Activated CD4-positive, alpha-beta memory T cell treated with anti-CD3 and anti-CD28 coated beads, Interleukin-2, amount 10 ng/mL, durations not matched to agents 7 days and 5 days (primary cell): ENCODE results near the gene PNMT. TPM values are rescaled to one million over a fixed set of nuclear protein-coding genes. Genes with fewer than 3 reads are reported as not detected.

Source experiments
- CTCF ChIA-PET: fragments of 350-600 bp; sonication (Branson Sonifier 250); formaldehyde crosslinking; loops from one replicate; lab custom pipeline; 2021; ENCODE audit warnings: antibody characterized with exemption, inconsistent platforms; lab: Charles Lee
- POLR2A ChIA-PET: fragments of 350-600 bp; sonication (Branson Sonifier 250); formaldehyde crosslinking; loops from one replicate; lab custom pipeline; 2021; ENCODE audit warnings: antibody characterized with exemption; lab: Charles Lee
- DNase-seq: peaks from one replicate; pipeline ENCODE4 v3.0.0-alpha.2; 2020
- H3K27ac Mint-ChIP-seq: one replicate; pipeline ENCODE4 v1.8.0; 2021; ENCODE audit warnings: mild to moderate bottlenecking, mixed read lengths
- H3K27me3 Mint-ChIP-seq: one replicate; pipeline ENCODE4 v1.8.0; 2021; ENCODE audit warnings: mixed read lengths
- H3K36me3 Mint-ChIP-seq: one replicate; pipeline ENCODE4 v1.8.0; 2021; ENCODE audit warnings: low read depth, mixed read lengths
- H3K4me1 Mint-ChIP-seq: one replicate; pipeline ENCODE4 v1.8.0; 2021; ENCODE audit warnings: mixed read lengths
- H3K4me3 Mint-ChIP-seq: one replicate; pipeline ENCODE4 v1.8.0; 2021; ENCODE audit warnings: mild to moderate bottlenecking, mixed read lengths
- H3K9me3 Mint-ChIP-seq: one replicate; pipeline ENCODE4 v1.8.0; 2021; ENCODE audit warnings: mixed read lengths
- total RNA-seq, 2 experiments: library from RNA; stranded (reverse); gene quantifications; one replicate each; pipeline ENCODE4 v1.2.3, GENCODE V29; 2021

Gene PNMT
- total RNA-seq, 2 experiments from 2014 or later, result not detected

DNA sequence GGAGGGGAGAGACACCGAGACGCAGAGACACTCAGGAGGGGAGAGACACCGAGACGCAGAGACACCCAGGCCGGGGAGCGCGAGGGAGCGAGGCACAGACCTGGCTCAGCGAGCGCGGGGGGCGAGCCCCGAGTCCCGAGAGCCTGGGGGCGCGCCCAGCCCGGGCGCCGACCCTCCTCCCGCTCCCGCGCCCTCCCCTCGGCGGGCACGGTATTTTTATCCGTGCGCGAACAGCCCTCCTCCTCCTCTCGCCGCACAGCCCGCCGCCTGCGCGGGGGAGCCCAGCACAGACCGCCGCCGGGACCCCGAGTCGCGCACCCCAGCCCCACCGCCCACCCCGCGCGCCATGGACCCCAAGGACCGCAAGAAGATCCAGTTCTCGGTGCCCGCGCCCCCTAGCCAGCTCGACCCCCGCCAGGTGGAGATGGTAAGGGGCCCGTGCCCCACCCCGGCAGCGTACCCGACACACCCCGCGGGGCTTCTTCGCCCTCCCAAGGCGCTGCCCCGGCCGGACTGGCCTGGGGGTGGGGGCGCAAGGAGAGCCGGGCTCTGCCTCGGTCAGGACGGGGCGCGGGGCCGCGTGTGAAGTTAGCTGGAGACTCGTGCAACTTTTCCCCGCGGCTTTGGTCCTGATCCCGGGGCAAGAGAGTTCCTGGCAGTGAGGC lies 41.1 kb upstream of the PNMT start:
- H3K27me3 Mint-ChIP-seq, result peaks cover 53% of the 10 kb centered on the region
- H3K4me1 Mint-ChIP-seq, result peaks cover 25% of the 10 kb centered on the region
- no peaks in the 10 kb centered on the region for H3K36me3 Mint-ChIP-seq
- no peak overlapping the region for H3K4me3 Mint-ChIP-seq
- no peaks in the 10 kb centered on the region for H3K9me3 Mint-ChIP-seq
- no peak overlapping the region for H3K27ac Mint-ChIP-seq
- no peak for DNase-seq
- CTCF ChIA-PET, result interaction anchor here (0.6 to 9.7 kb wide), 3 partner anchors 8 to 27 kb away, joined by 3 to 151 read pairs (median 9); partner anchors contain the start of gene STARD3
- POLR2A ChIA-PET, result interaction anchor here (0.6 to 1.6 kb wide), 2 partner anchors 11 to 102 kb away, joined by 3 to 4 read pairs; no protein-coding TSS in a partner anchor

DNA sequence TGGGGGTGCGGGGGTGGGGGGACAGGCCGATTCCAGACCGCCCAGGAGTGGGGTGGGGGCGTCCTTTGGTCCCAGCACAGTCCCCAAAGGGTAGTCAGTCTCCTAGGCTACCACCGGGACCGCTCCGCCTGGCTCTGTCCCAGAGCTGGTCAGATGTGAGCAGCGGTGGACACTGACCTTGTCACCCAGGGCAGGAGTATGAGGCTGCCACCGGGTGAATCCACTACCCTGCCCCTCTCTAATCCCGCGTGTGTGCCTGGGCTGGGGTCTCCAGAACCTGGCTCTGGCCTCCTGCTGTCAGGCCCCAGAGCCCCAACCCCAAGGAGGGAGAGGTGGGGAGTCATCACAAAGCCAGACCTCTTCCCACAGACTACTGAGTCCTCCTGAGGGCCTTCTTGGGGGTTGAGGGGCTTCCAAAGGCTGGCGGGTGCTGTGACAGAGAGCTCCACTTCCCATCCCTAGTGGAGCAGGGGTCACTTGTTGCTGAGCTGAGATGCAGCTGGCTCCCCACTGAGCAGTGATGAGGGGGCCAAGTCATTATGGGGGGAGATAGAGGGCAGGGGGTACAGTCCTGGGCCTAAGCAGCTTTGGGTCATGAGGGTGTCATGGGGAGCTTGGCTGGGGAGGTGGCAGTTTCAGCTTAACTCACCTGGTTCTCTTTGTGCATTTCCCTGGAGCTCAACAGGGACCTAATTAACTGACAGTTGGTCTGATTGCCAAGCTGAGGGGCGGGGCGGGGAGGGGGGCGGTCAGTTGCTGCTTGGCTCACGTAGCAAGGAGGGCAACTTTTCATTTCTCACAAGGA lies 40.3 kb upstream of the PNMT start:
- ChIA-PET CTCF (interaction anchor here (0.6 to 2.0 kb wide), 4 partner anchors 20 to 125 kb away, joined by 3 to 9 read pairs (median 3); no protein-coding TSS in a partner anchor), POLR2A (interaction anchor here (0.6 to 1.6 kb wide), 2 partner anchors 10 to 102 kb away, joined by 3 to 4 read pairs; no protein-coding TSS in a partner anchor)
- no peaks in the 10 kb centered on the region for H3K36me3 Mint-ChIP-seq
- no peak overlapping the region for H3K4me3 Mint-ChIP-seq
- H3K4me1 Mint-ChIP-seq, result peaks cover 18% of the 10 kb centered on the region
- no peak for DNase-seq
- peaks cover 53% of the 10 kb centered on the region for H3K27me3 Mint-ChIP-seq
- no peaks in the 10 kb centered on the region for H3K9me3 Mint-ChIP-seq
- no peak overlapping the region for H3K27ac Mint-ChIP-seq

DNA sequence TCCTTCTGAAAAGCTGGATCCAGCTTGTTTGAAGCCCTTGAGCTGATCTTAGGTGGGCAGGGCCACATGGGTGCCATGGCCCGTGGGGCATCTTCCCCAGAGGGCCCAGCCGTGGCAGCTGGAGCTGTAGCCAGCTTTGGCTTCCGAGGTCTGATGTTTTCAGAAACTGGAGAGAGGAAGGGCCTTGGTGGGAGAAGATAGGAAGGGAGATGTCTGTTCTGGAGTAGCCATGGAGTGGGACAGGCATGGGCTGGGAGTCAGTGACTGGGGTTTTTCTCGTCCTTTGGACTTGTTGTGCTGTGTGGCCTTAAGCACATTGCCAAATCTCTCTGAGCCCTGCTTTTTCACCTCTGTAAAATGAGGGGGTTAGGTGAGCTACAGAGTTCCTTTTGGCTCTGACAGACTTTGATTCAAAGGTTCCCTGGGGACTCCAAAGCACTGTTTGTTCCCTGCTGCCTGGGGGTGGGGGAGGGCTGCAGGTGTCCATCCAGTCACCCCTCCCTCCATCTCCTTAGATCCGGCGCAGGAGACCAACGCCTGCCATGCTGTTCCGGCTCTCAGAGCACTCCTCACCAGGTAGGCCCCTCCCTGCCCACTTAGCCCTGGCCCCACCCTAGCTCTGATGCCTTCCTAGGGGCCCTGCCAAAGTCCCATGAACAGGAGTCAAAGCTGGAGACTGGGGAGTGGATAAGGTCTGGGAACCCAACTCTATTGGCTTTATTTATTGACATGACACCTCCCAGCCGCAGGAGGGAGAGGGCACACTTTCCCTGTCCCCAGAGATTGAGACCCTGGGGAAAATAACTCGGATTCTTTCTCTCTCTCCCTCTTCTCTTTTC lies 39.4 kb upstream of the PNMT start:
- H3K4me1 Mint-ChIP-seq, result peaks cover 11% of the 10 kb centered on the region
- DNase-seq, result no peak
- ChIA-PET POLR2A (interaction anchor here (1.6 kb wide), 1 partner anchor 101 kb away, joined by 4 read pairs; no protein-coding TSS in a partner anchor), CTCF (interaction anchor here (0.7 to 2.0 kb wide), 3 partner anchors 25 to 124 kb away, joined by 3 to 9 read pairs (median 3); no protein-coding TSS in a partner anchor)
- H3K36me3 Mint-ChIP-seq, result no peaks in the 10 kb centered on the region
- H3K27me3 Mint-ChIP-seq, result peaks cover 53% of the 10 kb centered on the region
- no peak overlapping the region for H3K27ac Mint-ChIP-seq
- H3K9me3 Mint-ChIP-seq, result no peaks in the 10 kb centered on the region
- H3K4me3 Mint-ChIP-seq, result no peak overlapping the region

DNA sequence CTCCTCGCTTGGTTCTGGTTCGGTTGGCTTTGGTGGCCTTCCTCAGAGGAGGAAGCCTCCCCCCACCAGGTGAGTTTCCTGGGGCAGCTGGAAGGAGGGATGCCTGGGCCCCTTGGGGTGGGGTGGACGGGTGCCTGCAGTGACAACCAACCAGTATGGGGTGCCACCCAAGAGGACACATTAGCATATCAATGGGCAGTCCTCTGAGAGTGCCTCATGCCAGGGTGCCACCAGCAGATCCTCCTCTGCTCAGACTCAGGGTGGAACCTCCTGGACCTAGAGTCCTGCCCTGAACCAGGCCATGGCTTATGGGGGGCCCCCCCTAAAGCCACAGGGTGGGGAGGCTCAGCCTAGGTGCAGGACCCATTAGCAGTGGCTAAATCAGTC lies 38.8 kb upstream of the PNMT start:
- Mint-ChIP-seq H3K36me3 (no peaks in the 10 kb centered on the region), H3K4me1 (peaks cover 14% of the 10 kb centered on the region), H3K9me3 (no peaks in the 10 kb centered on the region), H3K27ac (no peak overlapping the region), H3K4me3 (no peak overlapping the region), H3K27me3 (peaks cover 52% of the 10 kb centered on the region)
- ChIA-PET CTCF (interaction anchor here (2.0 to 2.4 kb wide), 2 partner anchors 25 kb away, joined by 9 to 14 read pairs; no protein-coding TSS in a partner anchor), POLR2A (no interaction called here)
- DNase-seq, result no peak

DNA sequence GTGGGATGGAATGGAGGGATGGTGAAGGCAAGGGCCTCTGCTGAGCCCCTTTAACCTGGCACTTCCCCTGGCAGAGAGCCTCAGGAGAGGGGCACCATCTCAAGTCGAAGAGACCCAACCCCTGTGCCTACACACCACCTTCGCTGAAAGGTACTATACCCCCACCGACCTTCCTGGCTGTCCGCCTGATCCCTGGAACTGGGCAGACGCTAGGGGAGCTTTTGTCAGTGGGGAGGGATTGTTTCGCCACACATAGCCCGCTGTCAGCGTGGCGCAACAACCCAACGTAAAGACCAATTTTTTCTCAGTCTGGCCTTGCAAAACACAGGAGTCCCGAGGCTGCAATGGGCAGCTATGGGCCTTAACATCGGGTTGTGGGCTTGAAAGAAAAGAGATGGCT lies 38.4 kb upstream of the PNMT start:
- POLR2A ChIA-PET, result no interaction called here
- CTCF ChIA-PET, result interaction anchor here (2.4 kb wide), 1 partner anchor 24 kb away, joined by 14 read pairs; no protein-coding TSS in a partner anchor
- no peak for DNase-seq
- peaks cover 14% of the 10 kb centered on the region for H3K4me1 Mint-ChIP-seq
- H3K27me3 Mint-ChIP-seq, result peaks cover 48% of the 10 kb centered on the region
- H3K36me3 Mint-ChIP-seq, result no peaks in the 10 kb centered on the region
- H3K4me3 Mint-ChIP-seq, result no peak overlapping the region
- no peak overlapping the region for H3K27ac Mint-ChIP-seq
- H3K9me3 Mint-ChIP-seq, result no peaks in the 10 kb centered on the region

DNA sequence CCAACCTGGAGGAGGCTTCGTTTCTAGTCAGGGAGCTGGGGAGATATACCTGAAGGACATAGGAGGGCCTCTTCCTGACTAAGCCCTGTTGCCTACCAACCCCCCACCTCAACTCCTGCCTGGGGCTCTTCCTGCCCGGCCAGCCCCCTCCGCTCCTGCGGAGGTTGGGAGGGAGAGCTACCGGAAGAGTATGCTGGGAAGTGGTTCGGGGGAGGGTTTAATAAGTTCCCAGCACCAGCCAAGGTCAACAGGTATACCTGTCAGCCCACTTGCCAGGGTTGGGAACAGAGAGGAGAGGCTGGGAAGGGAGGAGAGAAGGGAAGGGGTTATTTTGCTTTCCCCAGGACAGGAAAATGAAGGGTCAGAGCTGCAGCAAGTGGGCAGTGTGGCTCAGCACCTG lies 36.9 kb upstream of the PNMT start:
- no peak overlapping the region for H3K4me3 Mint-ChIP-seq
- DNase-seq, result no peak
- peaks cover 33% of the 10 kb centered on the region for H3K27me3 Mint-ChIP-seq
- H3K4me1 Mint-ChIP-seq, result peaks cover 19% of the 10 kb centered on the region
- H3K27ac Mint-ChIP-seq, result no peak overlapping the region
- H3K9me3 Mint-ChIP-seq, result no peaks in the 10 kb centered on the region
- ChIA-PET CTCF (interaction anchor here (2.4 to 9.1 kb wide), 2 partner anchors 9 to 23 kb away, joined by 14 to 151 read pairs; partner anchors contain the start of gene PPP1R1B), POLR2A (interaction anchor here (1.0 to 2.0 kb wide), 2 partner anchors 10 to 99 kb away, joined by 3 to 5 read pairs; partner anchors contain the start of gene MIEN1)
- no peaks in the 10 kb centered on the region for H3K36me3 Mint-ChIP-seq

DNA sequence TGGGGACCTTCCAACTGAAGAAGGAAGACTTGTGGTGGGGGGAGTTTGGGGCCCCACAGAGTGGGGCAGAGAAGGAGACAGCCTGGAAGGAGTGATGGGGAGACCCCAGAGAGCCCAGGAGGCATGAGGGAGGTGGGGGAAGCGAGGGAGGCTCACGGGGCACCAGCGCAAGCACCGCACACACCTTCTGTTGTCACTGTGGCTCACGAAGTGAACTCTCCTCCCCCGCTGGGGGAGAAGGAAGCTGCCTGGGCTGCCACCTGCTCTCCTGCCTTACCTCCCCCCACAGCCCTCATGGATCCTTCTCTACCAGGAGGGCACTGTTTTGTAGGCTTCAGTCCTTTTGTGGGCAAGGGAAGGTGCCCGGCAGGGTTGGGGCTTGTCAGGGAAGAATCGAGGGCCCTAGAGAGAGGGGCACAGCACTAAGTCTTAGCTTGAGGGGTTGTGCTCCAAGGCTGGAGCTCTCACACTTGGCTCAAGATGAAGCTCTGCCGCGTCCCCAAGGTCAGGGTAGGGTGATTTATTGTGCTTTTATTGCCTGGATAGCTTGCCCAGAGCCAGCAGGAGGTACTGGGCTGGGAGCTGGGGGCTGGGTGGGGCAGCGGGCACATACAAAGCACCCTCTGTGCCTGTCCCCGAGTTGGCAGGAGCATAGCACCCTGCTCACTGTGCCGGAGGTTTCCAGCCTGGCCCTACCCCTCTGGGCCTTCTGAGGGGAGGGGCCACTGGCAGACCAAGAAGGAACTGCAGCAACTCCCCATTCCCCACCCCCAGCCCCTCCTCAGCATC lies 35.9 kb upstream of the PNMT start:
- H3K4me3 Mint-ChIP-seq, result no peak overlapping the region
- H3K27ac Mint-ChIP-seq, result no peak overlapping the region
- CTCF ChIA-PET, result interaction anchor here (0.7 to 9.1 kb wide), 5 partner anchors 10 to 342 kb away, joined by 3 to 151 read pairs (median 5); partner anchors contain the start of genes MIEN1 and PPP1R1B
- peaks cover 28% of the 10 kb centered on the region for H3K27me3 Mint-ChIP-seq
- DNase-seq, result no peak
- POLR2A ChIA-PET, result interaction anchor here (0.7 to 2.0 kb wide), 3 partner anchors 9 to 55 kb away, joined by 3 to 6 read pairs (median 5); partner anchors contain the start of gene PGAP3
- H3K4me1 Mint-ChIP-seq, result peaks cover 22% of the 10 kb centered on the region
- no peaks in the 10 kb centered on the region for H3K9me3 Mint-ChIP-seq
- H3K36me3 Mint-ChIP-seq, result no peaks in the 10 kb centered on the region

DNA sequence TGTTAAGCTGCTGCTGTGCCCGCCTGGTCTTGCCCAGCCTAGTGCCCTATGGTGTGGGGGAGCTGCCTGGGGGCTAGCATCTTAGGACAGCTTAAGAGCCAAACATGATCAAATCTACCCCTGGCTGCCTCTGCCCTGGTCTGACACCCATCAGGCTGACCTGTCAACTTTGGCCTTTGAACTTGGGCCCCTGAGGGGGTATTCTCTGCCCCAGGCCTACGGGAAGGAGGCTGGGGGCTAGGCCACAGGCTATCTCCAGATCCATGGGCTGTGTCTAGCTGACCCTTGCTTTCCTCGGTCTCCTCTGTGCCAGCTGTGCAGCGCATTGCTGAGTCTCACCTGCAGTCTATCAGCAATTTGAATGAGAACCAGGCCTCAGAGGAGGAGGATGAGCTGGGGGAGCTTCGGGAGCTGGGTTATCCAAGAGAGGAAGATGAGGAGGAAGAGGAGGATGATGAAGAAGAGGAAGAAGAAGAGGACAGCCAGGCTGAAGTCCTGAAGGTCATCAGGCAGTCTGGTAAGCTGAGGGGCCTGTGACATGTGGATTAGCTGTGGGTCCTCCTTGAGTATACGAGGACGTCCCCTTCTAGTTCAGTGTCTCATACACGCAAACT lies 34.6 kb upstream of the PNMT start:
- Mint-ChIP-seq H3K4me3 (no peak overlapping the region), H3K9me3 (no peaks in the 10 kb centered on the region), H3K36me3 (no peaks in the 10 kb centered on the region), H3K27ac (no peak overlapping the region), H3K4me1 (peaks cover 34% of the 10 kb centered on the region), H3K27me3 (peaks cover 17% of the 10 kb centered on the region)
- DNase-seq, result no peak
- ChIA-PET CTCF (interaction anchor here (1.3 to 9.1 kb wide), 6 partner anchors 12 to 120 kb away, joined by 3 to 151 read pairs (median 5); partner anchors contain the start of genes MIEN1 and PPP1R1B), POLR2A (interaction anchor here (0.7 to 2.0 kb wide), 3 partner anchors 11 to 54 kb away, joined by 3 to 6 read pairs (median 5); partner anchors contain the start of gene PGAP3)

DNA sequence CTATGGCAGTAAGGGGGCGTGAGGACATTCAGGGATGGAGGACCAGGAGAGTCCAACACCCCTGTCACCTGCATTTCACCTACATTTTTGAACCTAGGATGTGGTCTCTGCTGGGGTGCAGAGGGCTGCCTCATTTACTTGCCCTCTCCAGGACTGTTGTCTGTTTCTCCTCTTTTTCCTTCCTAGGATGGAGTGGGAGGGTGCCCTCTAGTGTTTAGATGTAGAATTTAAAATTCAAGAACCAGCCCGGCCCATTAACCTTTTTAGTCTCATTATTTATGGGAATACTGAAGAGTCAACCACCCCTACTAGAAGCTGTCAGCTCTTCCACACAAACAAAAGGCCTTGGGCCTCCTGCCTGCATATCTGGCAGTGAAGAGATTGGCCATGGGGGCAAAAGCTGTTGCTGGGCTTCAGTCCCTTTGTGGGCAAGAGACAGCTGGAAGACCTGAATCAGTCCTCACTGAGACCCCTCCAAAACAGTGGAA lies 33.8 kb upstream of the PNMT start:
- ChIA-PET POLR2A (interaction anchor here (0.8 to 1.0 kb wide), 2 partner anchors 11 to 182 kb away, joined by 4 to 7 read pairs; no protein-coding TSS in a partner anchor), CTCF (interaction anchor here (0.9 to 9.1 kb wide), 12 partner anchors 9 to 425 kb away, joined by 3 to 151 read pairs (median 4); partner anchors contain the start of genes PPP1R1B and PSMD3)
- Mint-ChIP-seq H3K4me3 (no peak overlapping the region), H3K4me1 (peaks cover 40% of the 10 kb centered on the region), H3K9me3 (no peaks in the 10 kb centered on the region), H3K27ac (no peak overlapping the region), H3K27me3 (peaks cover 14% of the 10 kb centered on the region), H3K36me3 (no peaks in the 10 kb centered on the region)
- no peak for DNase-seq

DNA sequence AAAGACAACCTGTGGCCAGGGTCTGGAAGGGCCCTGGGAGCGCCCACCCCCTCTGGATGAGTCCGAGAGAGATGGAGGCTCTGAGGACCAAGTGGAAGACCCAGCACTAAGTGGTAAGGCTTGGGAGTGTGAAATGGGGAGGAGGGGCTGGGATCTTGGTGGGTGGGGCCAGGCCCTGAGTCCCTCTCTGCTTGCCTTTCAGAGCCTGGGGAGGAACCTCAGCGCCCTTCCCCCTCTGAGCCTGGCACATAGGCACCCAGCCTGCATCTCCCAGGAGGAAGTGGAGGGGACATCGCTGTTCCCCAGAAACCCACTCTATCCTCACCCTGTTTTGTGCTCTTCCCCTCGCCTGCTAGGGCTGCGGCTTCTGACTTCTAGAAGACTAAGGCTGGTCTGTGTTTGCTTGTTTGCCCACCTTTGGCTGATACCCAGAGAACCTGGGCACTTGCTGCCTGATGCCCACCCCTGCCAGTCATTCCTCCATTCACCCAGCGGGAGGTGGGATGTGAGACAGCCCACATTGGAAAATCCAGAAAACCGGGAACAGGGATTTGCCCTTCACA lies 32.6 kb upstream of the PNMT start:
- Mint-ChIP-seq H3K4me1 (peaks cover 48% of the 10 kb centered on the region), H3K27ac (no peak overlapping the region), H3K4me3 (no peak overlapping the region), H3K9me3 (no peaks in the 10 kb centered on the region), H3K36me3 (no peaks in the 10 kb centered on the region), H3K27me3 (peaks cover 10% of the 10 kb centered on the region)
- ChIA-PET CTCF (interaction anchor here (0.6 to 9.1 kb wide), 9 partner anchors 8 to 153 kb away, joined by 3 to 151 read pairs (median 4); partner anchors contain the start of gene PPP1R1B), POLR2A (no interaction called here)
- DNase-seq, result no peak
